Loucy (cell line): ENCODE measurements around the gene PLEKHG4B.

Source experiments
- EZH2phosphoT487 ChIP-seq: fragments of 200-600 bp; IDR thresholded peaks from 2 replicates; pipeline ENCODE4 v1.6.1; 2018; ENCODE audit warnings: antibody characterized with exemption, mild to moderate bottlenecking, moderate library complexity, borderline replicate concordance
- TF ChIP-seq, protein P1 (sequence below): fragments of 200-600 bp; sonication (generic); conservative IDR thresholded peaks from 2 replicates; pipeline ENCODE4 v1.5.1; 2014; ENCODE audit warnings: mild to moderate bottlenecking, antibody characterized with exemption, low read length

DNA sequence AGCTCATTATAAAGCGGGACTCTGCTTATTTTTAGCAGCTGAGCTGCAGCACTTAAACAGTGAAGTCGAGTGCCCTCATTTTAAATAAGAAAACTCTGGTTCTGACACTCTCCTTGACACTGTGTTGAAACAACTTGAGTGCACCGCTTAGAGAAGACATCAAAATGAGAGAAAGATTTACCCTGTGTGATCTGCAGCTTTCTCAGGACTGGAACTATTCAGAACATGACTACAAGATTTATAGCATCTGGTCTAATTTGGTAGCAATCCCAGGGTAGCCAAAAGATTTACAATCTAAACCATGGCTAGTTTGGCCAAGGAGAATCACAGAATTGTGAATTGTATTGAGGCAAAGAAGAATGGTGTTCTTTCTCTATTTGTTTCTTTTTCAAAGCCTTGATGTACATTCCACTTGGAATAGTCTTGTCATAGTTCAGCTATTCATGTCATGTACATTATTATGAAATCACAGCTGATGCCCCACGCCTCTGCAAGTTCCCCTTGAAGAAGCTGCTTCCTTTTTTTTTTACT is 38.7 kb downstream of the PLEKHG4B start:
- TF ChIP-seq, protein P1, sequence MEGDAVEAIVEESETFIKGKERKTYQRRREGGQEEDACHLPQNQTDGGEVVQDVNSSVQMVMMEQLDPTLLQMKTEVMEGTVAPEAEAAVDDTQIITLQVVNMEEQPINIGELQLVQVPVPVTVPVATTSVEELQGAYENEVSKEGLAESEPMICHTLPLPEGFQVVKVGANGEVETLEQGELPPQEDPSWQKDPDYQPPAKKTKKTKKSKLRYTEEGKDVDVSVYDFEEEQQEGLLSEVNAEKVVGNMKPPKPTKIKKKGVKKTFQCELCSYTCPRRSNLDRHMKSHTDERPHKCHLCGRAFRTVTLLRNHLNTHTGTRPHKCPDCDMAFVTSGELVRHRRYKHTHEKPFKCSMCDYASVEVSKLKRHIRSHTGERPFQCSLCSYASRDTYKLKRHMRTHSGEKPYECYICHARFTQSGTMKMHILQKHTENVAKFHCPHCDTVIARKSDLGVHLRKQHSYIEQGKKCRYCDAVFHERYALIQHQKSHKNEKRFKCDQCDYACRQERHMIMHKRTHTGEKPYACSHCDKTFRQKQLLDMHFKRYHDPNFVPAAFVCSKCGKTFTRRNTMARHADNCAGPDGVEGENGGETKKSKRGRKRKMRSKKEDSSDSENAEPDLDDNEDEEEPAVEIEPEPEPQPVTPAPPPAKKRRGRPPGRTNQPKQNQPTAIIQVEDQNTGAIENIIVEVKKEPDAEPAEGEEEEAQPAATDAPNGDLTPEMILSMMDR, result no peak
- no peak for TF ChIP-seq EZH2phosphoT487
